Fibroblast of skin of right biceps (primary cell): Measurements from ENCODE around the gene PPP6R3.

ENCODE experiments used
- DNase-seq: peaks from one replicate; pipeline ENCODE4 v3.0.0-alpha.2; 2013

PPP6R3 gene

DNA sequence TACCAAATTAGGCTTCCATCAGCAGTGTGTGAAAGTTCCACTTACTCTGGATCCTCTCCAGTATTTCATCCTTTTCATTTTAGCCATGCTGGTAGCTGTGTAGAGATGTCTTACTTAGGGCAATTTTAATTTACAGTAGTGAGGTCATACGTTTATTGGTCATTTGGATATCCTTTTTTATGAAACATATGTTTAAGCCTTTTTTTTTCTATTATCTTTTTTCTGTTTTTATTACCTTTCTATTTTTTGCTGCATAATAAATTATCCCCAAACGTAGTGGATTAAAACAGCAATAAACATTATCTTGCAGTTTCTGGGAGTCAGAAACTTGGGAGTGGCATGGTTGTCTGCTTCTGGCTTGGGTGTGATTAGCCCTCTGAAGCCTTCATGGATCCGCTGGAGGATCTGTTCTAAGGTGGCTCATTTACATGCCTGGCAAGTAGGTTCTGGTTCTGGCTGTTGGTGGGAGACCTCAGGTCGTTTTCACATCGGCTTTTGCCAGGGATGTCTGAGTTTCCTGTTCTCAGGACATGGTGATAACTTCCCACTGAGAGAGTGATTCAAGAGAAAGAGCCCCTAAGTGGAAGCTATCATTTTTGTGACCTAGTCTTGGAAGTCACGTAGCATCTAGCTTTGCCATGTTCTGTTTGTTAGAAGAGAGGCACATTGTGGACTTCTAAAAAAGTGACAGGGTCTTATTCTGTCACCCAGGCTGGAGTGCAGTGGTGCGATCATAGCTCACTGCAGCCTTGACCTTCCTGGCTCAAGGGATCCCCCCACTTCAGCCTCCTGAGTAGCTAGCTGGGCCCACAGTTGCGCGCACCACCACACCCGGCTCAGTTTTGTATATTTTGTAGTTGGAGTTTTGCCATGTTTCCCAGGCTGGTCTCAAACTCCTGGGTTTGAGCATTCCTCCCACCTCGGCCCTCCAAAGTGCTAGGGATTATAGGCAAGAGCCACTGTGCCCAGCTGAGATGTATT is 38.6 kb downstream of the PPP6R3 start:
- DNase-seq, result no peak

DNA sequence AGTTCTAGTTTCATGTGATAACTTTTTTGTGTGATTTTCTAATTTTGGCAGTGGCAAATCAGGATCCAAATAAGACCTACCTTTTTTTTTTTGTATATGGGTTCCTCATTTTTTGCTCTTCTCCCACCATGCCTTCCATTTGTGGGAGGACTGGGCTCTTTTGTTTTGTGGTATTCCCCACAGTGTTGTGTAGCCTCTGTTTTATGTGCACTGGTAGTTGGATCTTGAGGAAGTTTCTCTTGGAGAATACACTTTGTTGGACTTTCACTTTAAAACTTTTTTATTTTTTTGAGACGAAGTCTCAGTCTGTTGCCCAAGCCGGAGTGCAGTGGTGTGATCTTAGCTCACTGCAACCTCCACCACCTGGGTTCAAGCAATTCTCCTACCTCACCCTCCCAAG is 39.7 kb downstream of the PPP6R3 start:
- DNase-seq, result no peak

DNA sequence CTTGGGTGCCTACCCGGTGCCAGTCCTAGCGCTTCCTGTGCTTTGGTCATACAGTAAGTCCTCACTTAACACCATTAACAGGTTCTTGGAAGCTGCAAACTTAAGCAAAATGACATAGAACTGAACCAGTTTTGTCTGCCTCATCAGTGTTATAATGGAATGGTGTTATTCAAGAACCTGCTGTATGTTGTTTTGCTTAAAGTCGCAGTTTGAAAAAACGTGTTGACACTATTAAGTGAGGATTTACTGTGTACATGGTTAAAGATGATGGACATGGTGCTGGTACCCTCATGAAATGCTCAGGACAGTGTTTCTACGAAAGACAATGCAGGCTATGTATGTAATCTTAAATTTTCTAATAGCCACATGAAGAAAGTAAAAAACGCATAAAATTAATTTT is 41.3 kb downstream of the PPP6R3 start:
- no peak for DNase-seq

DNA sequence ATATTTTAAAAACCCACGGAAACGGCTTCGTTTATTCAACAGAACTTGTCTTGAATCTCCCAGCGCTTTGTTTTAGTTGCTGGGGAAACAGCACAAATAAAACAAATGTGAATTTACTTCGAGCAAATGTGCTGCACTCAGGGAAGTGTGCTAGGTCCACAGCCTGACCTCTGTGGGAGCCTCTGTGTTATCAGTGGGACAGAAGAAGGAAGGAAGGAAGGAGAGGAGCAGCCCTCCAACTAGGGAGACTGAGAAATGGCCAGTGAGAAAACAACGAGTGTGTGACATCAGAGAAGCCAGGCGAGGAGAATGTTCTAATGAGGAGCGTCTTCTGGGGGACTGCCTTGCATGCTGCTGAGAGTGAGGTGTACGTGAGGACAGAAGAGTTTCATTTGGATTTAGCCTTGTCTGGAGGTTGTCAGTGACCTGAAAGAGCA is 42.7 kb downstream of the PPP6R3 start:
- DNase-seq, result no peak

DNA sequence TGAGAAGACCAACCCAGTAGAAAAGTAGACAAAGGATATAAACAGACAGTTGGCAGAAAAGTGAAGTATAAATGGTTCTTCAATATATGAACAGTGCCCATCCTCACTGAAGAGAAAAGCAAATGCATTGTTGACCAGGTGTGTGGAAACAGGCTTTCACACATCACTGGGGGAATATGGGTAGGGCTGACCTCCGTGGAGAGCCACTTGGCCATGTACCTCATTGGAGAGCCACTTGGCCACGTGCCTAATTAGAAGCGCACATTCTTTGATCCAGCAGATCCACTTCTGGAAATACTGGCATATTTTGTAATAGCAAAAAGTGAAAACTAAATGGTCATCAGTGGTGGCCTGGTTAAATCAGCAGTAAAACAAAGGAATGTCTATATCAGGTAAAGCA is 43.2 kb downstream of the PPP6R3 start:
- DNase-seq, result no peak

DNA sequence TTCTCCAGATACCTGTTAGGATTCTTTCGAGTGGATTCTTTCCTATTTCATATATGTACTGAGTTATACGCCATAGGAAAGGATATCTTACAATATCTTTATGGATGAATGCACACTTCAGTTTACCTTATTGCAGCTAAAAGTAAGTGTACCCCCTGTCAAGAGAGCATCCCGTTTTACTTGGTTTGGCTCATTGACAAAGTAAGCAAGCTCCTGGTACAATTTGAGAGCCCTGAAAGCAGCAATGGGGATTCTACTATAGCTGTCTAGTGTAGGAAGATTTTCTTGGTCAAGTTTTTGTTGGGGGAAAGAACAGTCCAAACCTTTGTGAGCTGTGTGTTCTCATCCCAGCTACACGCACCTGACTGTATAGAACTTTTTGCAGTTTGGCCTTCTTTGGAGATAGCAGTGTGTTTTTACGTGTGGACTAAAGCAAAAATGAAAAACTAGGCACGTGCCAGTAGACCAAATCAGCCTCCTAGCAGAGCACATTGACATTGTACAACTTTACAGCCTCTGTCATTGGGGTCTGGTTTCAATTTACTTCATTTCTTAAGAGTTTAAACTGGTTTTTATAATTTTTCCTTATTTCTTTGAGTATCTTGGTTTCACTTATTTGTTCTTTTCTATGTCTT is 44.0 kb downstream of the PPP6R3 start:
- no peak for DNase-seq

DNA sequence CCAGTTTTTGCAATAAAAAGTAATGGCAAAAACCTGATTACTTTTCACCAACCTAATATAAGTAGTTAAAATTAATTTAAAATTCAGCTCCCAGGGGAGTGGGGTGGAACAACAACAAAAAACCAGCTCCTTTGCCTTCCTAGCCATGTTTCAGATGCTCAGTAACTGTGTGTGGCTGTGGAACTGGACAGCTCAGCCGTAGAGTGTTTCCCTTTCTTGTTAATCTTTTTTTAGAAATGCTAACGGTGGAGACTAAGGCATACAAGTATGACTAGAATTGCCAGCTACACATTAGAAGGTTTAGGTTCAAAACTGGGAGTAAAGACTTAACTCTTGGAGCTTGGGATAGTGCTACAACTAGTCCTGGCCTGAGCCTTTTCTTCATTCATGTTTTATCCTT is 45.0 kb downstream of the PPP6R3 start:
- DNase-seq, result peak; percentile 30

DNA sequence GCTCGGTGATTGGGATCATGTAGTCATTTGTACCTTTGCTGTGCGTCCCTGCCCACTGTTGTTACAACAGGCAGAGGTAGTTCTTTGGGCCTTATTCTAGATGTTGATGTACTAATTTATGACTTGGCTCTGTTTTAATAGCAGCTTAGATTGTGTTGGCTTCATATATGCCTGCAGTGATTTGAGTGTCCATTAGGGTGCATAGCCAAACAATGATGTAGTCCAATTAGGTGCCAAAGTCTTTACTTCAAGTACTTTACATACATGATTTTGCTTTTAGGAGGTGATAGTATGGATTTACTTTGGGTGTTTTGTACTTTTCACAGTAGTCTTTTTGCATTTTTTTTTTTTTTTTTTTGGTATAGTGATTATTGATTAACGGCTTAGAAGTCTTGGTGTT is 46.4 kb downstream of the PPP6R3 start:
- DNase-seq, result no peak

DNA sequence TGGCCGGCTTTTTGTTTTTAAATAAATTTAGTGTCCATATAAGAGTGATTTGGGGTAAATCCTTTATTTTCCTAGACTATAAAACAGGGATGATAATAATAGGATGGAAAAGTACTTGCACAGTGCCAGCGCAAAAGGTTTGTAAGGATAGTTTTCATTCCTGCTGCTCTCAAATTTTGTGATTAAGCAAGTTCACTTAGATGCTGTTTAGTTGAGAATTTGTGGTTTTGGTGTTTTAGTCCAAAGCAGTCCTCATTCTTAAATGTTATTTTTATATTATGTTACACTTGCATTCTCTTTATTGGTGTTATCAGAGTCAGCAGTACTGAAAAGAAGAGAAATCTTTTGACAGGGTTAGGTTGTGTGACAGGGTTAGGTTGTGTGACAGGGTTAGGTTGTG is 47.9 kb downstream of the PPP6R3 start:
- DNase-seq, result peak; percentile 33

DNA sequence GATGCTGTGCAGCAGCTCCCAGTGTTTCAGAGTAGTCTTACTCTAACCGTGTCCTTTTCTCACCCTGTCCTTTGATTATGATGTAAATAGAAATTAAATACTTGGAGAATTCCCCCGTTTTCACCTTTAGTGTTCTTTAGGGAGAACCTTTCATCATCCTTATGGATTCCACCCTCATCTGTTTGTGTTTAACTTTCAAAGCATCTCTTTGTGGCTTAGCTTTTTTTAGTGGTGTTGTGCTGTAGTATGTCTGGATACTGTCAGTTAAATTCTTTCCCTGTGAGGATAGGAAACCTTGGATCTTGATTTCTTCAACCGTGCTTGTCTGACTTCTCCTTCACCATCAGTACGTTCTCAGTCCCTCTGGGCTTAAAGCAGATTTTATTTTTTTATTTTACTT is 48.5 kb downstream of the PPP6R3 start:
- DNase-seq, result peak; percentile 58

DNA sequence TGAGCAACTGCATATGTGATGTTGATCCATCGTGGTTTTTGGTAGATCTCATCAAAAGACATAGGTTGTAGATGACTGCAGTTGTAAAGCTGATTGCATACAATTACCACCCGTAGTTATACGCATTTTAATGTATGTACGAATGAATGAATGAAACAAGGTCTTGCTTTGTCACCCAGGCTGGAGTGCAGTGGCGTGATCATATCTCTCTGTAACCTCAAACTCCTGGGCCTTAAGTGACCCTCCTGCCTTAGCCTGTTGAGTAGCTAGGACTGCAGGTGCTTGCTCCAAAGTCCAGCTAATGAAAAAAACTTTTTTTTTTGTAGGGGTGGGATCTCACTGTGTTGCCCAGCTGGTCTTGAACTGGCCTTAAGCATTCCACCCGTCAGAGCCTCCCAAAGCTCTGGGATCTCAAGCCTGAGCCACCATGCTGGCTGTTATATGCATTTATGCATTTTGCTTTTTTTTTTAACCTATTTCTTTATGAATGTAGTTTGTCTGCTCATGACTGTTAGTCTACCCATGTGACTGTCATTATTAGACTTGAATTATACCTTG is 53.5 kb downstream of the PPP6R3 start:
- no peak for DNase-seq

DNA sequence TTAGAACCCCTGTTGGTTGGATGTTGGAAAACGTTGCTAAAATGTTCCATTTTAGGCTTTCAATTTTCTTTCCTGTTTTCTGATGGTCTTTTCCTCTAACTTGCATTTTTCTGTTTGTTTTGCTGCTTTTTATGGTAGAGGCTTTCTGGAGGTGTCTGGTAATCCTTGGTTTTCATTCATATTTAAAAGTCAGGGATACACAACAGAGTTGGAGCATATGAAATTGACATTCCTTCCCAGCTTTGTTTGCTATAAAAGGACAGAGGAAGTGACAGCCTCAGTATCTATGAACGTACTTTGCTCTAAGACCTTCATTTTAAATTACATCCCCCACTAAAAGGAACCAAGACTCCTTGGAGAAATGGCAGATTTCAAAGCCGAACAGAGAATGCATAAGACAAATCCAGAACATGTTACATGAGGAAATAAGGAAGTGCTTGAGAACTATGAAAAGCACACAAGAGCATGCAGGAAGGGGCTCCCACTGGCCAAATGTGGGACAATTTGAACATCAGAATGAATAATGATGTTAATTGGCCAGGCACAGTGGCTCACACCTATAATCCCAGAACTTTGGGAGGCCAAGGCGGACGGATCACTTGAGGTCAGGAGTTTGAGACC is 56.7 kb downstream of the PPP6R3 start:
- DNase-seq, result no peak

DNA sequence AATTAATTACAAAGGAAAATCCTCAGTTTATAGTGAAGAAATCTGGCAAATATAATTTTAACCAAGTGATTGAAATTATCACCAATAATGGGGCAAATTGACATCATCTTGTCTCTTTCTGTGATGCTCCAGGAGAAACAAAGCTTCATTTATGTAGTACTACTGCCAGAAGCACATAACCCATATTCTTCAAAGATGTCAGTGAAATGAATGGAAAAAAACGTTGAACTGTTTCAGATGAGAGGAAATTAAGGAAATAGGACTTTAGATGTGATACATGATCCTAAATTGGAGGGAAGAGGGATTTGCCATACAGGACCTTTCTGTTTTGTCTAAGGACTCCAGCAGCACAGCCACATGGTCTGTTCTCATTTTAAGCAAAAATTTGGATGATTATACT is 57.6 kb downstream of the PPP6R3 start:
- no peak for DNase-seq

DNA sequence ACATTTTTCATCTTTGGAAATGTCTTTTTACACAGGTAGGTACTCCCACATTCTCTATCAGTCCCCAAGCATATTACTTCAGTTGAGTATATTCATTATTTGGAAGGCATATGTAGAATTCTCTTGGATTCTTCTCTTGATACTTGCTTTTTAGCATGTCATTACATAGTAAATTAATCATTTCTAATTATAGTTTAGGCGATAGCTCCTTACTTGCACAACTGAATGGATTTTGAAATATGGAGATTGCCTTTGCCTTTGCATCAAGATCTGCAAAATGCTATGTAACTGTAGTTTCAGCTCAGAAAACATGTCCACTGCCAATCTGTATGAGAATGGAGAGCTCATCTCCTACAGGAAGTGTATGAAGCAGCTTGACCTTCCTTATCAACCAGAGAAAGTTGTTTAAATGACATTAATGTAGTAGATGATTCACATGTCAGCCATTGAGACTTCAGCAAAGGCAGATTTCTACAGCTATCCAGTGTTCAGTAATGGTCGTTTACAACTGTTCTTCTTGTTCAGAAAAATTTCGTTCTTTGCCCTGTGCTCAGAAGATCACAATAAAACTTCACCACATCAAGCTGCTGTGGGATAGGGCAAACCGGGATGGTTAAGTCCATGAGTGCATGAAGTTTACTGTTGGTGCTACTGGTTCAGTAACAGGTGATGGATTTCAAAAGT is 61.6 kb downstream of the PPP6R3 start:
- no peak for DNase-seq

DNA sequence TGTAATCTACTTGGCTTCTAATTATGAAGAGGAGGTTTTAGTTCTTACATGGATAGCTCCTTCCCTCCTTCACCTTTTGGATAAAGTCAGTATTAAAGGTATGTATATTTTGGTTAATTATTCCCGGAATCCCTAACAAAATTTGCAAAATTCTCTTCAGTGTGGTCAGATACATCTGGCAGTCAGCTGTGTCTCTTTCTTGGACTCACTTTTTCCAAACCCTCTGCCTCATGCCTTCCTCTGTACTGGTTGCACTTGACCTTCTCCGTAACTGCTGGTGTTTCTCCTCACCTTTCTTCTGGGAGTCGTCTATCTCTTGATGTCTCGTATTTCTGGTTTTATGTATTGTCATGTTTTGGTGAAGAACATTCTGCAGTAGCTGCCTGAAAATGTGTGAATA is 62.5 kb downstream of the PPP6R3 start:
- no peak for DNase-seq

DNA sequence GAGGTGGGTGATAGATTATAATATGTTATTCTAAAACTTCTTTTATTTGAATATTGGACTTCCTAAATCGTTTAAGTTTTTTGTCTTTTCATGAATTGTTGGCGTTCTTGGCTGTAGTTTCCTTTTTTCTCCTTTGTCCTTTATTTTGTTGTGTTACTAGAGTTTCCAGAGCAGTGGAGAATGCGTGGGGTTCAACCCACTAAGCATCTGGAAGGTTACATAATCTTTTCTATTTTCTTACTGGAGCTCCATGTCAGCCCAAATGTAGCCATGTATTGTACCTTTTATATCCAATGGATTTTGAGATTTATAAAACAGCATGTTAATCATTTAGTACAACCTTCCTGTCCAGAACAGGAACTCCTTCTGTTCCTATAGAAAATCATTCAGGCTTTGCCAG is 63.2 kb downstream of the PPP6R3 start:
- DNase-seq, result no peak

DNA sequence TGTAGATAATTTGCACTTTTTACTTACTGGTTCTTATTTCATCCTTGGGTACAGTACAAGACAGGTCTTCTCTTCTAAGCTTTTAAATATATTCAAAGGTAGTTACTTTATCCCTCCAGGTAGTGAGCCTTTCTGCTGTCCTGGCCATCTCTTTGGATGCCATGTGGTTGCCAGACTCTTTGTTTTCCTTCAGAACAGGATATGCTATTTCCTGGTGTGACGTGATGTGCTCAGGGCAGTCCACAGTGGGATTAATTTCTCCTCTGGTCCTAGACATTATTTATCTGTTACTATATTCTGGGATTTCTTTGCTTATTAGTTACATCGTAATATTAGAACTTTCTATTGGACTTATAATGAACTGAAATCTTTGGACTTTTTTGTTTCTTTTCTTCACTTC is 63.7 kb downstream of the PPP6R3 start:
- no peak for DNase-seq

DNA sequence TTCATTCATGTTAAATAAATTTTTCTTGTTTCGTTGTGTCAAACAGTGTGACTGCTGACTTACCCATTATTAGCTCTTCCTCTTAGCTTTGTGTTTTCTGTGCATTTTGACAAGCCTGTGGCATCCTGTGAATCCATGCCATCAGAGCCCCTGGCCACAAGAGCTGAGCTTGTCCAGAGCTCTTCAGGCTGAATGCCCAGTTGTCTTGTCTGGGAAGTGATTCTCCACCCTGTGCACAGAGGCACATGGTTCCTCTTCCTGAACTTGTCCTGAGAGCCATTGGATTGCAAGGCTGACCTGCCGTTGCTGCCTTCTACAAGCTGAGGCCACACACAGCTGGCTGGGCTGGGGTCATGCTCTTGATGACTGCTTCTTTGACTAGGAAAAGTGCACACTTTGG is 64.1 kb downstream of the PPP6R3 start:
- no peak for DNase-seq

DNA sequence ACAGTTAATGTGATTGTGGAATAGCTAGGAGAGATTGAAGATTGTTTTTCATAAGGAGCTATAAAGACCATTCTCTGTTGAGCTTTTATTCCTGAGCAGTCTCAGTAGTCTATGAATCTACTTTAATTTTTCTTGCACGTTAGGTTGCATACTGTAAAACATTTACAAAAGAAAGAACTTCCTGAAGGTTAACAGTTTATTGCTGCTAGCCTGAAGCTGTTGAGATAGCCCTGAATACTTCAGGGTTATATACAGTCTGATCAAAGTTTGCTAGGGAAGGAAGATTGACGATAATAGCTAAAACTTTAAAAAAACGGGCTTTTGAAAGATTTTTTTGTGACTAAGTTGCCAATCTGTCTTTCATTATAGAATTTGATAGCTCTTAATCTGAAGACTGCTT is 64.8 kb downstream of the PPP6R3 start:
- DNase-seq, result no peak

DNA sequence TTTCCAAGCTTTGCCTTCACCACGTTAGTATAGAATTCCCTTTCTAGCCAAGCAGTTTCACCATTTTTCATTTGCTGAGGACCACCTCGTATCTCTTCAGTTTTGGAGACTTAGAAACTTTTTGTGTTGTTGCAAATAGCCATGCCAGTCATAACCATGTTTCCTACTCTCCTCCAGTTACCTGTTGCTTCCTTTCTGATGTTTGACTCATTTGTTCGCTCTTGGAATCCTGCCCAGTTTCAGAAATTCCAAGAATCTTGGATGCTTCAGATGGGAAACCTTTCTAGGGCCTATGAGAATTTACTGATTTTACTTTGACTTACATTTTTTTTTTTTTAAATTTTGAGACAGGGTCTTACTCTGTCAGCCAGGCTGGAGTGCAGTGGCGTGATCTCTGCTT is 65.4 kb downstream of the PPP6R3 start:
- peak; percentile 81 for DNase-seq

DNA sequence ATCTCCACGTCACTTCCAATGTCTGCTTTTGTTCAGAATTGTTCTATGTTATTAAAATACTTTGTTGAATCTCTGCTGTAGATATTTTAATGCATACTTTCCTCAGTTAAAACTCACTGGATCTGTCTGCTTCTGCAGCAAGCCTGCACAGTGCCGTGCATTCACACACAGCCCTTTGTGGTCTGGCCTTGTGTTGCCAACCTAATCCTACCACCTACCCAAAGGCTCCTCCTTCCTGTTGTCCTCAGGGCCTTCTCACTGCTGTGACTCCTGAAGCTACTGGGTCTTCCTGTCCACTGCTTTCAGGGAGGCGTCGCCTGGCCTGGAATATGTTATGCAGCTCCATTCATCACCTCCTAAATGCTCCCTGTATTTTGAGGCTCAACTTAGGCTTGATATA is 67.0 kb downstream of the PPP6R3 start:
- DNase-seq, result no peak

DNA sequence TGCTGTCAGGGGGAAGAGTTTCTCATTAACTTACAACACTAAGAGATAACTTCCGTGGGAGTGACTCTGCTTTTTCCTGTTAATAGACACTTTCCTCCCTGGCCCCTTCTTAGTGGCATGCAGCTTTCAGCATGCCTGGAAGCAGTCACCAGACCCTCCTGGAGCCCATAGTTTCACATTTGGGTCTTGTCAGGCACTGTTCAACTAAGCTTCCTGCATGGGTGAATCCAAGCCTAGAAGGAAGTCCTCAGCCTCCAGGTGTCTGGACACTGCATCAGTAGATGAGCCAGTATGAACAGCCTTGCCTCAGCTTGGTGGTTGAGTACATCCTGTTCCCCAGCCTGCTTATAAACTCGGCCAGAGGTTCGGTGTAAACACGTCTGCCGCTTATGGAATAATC is 68.1 kb downstream of the PPP6R3 start:
- DNase-seq, result no peak

DNA sequence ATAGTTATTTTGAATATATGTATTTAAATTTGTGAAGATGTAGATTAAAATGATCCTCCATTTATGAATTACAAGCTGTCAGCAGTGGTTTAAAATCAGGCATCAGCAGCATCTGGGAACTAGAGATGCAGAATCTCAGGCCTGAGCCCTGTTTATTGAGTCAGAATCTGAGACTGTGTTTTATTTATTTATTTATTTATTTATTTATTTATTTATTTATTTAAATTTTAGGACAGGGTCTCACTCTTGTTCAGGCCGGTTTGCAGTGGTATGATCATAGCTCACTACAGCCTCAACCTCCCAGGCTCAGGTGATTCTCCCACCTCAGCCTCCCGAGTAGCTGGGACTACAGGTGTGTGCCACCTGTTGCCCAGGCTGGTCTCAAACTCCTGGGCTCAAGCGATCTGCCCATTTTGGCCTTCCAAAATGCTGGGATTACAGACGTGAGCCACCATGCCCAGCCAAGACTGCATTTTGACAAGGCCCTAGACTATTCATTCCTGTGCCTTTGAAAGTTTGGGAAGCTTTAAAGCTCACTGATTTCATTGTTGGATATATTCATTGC is 70.7 kb downstream of the PPP6R3 start:
- no peak for DNase-seq
